ENCODE data around the gene TRIM17.

- TF ChIP-seq POLR2A (IDR thresholded peaks at IDR 0.05): no peak
- TF ChIP-seq CTCF (IDR thresholded peaks at IDR 0.05): no peak
Measured at GRCh38 chr1:228361314-228362140, 55.1 kb downstream of the TRIM17 start.

Data from vagina (tissue), 2 donors.